ENCODE results near the gene RMND1.

GRCh38 chr6:151390851-151391470 is 61.0 kb downstream of the RMND1 start:
- TF ChIP-seq CTCF (IDR thresholded peaks at IDR 0.05): no peak
- TF ChIP-seq AFF4 (CRISPR knock-in tag; IDR thresholded peaks at IDR 0.05; ENCODE audit: borderline replicate concordance): 0 out of 2 replicates have a peak, but pooled peaks have one; percentile 16
- TF ChIP-seq RELA (CRISPR knock-in tag; IDR thresholded peaks at IDR 0.05; ENCODE audit: borderline replicate concordance): no peak
- no peak for TF ChIP-seq CBFB (CRISPR knock-in tag; IDR thresholded peaks at IDR 0.05; ENCODE audit: low read depth)
- no peak for TF ChIP-seq NFYB (CRISPR knock-in tag; conservative IDR thresholded peaks at IDR 0.05; ENCODE audit: low read depth)
- no peak for TF ChIP-seq PRDM15 (CRISPR knock-in tag; IDR thresholded peaks at IDR 0.05)
- no peak for TF ChIP-seq TP53 (CRISPR knock-in tag; IDR thresholded peaks at IDR 0.05)
- TF ChIP-seq CDX4 (CRISPR knock-in tag; IDR thresholded peaks at IDR 0.05; ENCODE audit: borderline replicate concordance): no peak
- TF ChIP-seq ETV6 (CRISPR knock-in tag; IDR thresholded peaks at IDR 0.05): no peak
- TF ChIP-seq E2F4 (CRISPR knock-in tag; IDR thresholded peaks at IDR 0.05; ENCODE audit: borderline replicate concordance, low read depth): no peak
- no peak for TF ChIP-seq MLX (CRISPR knock-in tag; IDR thresholded peaks at IDR 0.05)
- no peak for TF ChIP-seq ESRRA (CRISPR knock-in tag; IDR thresholded peaks at IDR 0.05; ENCODE audit: borderline replicate concordance)

All from WTC11 (cell line).